ENCODE data around the gene LPAR2.

The LPAR2 gene

DNA sequence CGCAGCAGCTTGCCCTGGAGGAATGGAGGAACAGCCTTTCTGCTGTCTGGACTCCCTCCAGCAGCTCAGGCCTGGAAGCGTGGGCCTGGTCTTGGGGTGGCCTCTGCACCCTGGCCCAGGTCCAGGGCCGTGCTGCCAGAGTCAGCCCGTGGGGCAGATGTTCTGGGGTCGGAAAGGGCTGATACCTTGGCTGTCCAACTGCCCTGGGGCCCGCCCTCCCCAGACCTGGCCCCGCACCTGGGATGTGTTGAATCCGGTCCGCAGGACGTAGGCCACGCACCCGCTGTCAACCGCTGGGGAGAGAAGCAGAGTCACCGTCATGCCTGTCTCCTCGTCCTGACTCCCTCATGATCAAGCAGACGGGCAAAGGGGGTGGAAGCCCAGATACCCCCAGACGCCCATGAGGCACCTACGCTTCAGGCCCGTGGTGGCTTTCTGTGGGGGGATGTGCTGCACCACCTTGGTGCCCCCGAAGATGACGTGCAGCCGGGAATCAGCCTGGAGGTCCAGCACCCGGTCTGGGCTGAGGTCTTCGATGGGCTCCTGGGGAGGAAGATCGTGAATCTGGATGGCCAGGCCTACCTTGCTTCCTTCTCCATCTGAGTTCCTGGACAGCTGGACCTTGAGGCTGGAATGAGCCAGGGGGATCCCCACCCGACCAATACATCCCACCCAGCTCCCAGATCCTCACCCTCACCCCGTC lies 27.8 kb upstream of the LPAR2 start:
- no peak overlapping the region for H3K27ac ChIP-seq (replicated peaks; ENCODE audit: low read length)
- no peaks in the 10 kb centered on the region for H3K4me1 ChIP-seq (ENCODE audit: control insufficient read depth in 2 of 2, insufficient read depth in 1 of 2, low read depth in 1 of 2, low read length in 2 of 2)
- WGBS, 2 donors (ENCODE audit: extremely low coverage in 2 of 2, insufficient read length in 2 of 2, insufficient replicate concordance in 1 of 2) = no CpG with 5 or more reads among the region's 27 CpGs
- no peak overlapping the region for H2AFZ ChIP-seq (ENCODE audit: low read length)
- H3K27me3 ChIP-seq (ENCODE audit: control insufficient read depth in 3 of 3, insufficient read depth in 3 of 3, low read depth in 1 of 3, low read length in 3 of 3) = no peaks in the 10 kb centered on the region
- H3K18ac ChIP-seq (ENCODE audit: low read length) = no peak overlapping the region
- no peak overlapping the region for H3K4me2 ChIP-seq (ENCODE audit: insufficient read depth, low read length, poor library complexity, severe bottlenecking)
- no peak overlapping the region for H2AK5ac ChIP-seq (ENCODE audit: low read depth, low read length)
- no peak overlapping the region for H2BK120ac ChIP-seq (ENCODE audit: low read depth, low read length)
- no peak overlapping the region for H2BK15ac ChIP-seq (ENCODE audit: low read length)
- no peak overlapping the region for H4K8ac ChIP-seq (ENCODE audit: low read depth, low read length)
- H3K4ac ChIP-seq (ENCODE audit: low read length) = no peak overlapping the region
- H3K36me3 ChIP-seq (replicated peaks in 1 of 2; ENCODE audit: control insufficient read depth in 2 of 2, insufficient read depth in 2 of 2, low read length in 2 of 2) = peaks cover 77 to 93% of the 10 kb centered on the region in 2 donors
- no peaks in the 10 kb centered on the region for H3K9me3 ChIP-seq (replicated peaks in 1 of 2; ENCODE audit: control insufficient read depth in 2 of 2, insufficient read depth in 1 of 2, low read depth in 1 of 2, low read length in 2 of 2)
- H2BK12ac ChIP-seq (ENCODE audit: low read length) = no peak overlapping the region
- peak overlapping the region; percentile 66 for H2BK5ac ChIP-seq (ENCODE audit: low read length)
- no peak overlapping the region for H3K14ac ChIP-seq (ENCODE audit: low read length)
- H3K9ac ChIP-seq (ENCODE audit: low read depth, low read length, poor library complexity) = no peak overlapping the region
- H3K23ac ChIP-seq (ENCODE audit: low read depth, low read length, poor library complexity) = no peak overlapping the region
- no peak for DNase-seq (ENCODE audit: low spot score)
- no peak overlapping the region for H3K4me3 ChIP-seq (ENCODE audit: low read length in 2 of 2)
- peaks cover 15% of the 10 kb centered on the region for H3K79me1 ChIP-seq (ENCODE audit: low read depth, low read length)
- no peak overlapping the region for H4K91ac ChIP-seq (ENCODE audit: low read depth, low read length, poor library complexity)

DNA sequence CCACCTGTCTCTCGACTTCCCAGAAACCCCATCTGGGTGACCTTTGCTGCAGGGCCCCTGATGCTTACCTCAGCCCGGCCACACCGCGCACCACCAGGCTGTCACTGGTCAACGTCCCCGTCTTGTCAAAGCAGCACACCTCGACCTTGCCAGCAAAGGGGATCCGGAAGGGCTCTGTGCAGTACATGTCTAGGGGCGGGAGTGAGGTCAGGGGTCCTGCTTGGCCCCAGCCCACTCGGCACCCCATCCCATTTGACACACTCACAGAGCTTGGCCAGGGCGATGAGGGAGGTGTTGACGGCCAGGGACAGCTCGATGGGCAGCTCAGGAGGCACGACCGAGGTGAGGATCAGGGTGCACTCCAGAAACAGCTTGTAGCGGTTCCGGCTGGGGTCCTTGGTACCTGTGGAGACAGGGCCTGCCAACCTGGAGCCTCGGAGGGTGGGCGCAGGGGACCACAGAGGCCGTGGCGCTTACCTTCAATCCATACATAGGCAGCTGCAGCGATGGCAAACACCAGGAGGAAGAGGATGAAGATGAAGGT lies 27.1 kb upstream of the LPAR2 start:
- Histone ChIP-seq H2BK12ac (ENCODE audit: low read length) (no peak overlapping the region), H4K91ac (ENCODE audit: low read depth, low read length, poor library complexity) (no peak overlapping the region), H3K4me1 (ENCODE audit: control insufficient read depth in 2 of 2, insufficient read depth in 1 of 2, low read depth in 1 of 2, low read length in 2 of 2) (no peaks in the 10 kb centered on the region), H2AFZ (ENCODE audit: low read length) (no peak overlapping the region), H2BK15ac (ENCODE audit: low read length) (no peak overlapping the region), H3K36me3 (replicated peaks in 1 of 2; ENCODE audit: control insufficient read depth in 2 of 2, insufficient read depth in 2 of 2, low read length in 2 of 2) (peaks cover 81 to 99% of the 10 kb centered on the region in 2 donors), H3K27ac (replicated peaks; ENCODE audit: low read length) (no peak overlapping the region), H3K4ac (ENCODE audit: low read length) (no peak overlapping the region), H2BK120ac (ENCODE audit: low read depth, low read length) (no peak overlapping the region), H3K23ac (ENCODE audit: low read depth, low read length, poor library complexity) (no peak overlapping the region), H3K18ac (ENCODE audit: low read length) (no peak overlapping the region), H3K27me3 (ENCODE audit: control insufficient read depth in 3 of 3, insufficient read depth in 3 of 3, low read depth in 1 of 3, low read length in 3 of 3) (no peaks in the 10 kb centered on the region), H4K8ac (ENCODE audit: low read depth, low read length) (no peak overlapping the region), H3K79me1 (ENCODE audit: low read depth, low read length) (peaks cover 15% of the 10 kb centered on the region), H2BK5ac (ENCODE audit: low read length) (peak overlapping the region; percentile 66), H3K9ac (ENCODE audit: low read depth, low read length, poor library complexity) (no peak overlapping the region), H3K14ac (ENCODE audit: low read length) (no peak overlapping the region), H2AK5ac (ENCODE audit: low read depth, low read length) (no peak overlapping the region), H3K4me3 (ENCODE audit: low read length in 2 of 2) (peak overlapping the region in 1 of 2 donors; percentile 36), H3K4me2 (ENCODE audit: insufficient read depth, low read length, poor library complexity, severe bottlenecking) (no peak overlapping the region), H3K9me3 (replicated peaks in 1 of 2; ENCODE audit: control insufficient read depth in 2 of 2, insufficient read depth in 1 of 2, low read depth in 1 of 2, low read length in 2 of 2) (no peaks in the 10 kb centered on the region)
- DNase-seq (ENCODE audit: low spot score) = no peak
- no CpG with 5 or more reads among the region's 22 CpGs for WGBS, 2 donors (ENCODE audit: extremely low coverage in 2 of 2, insufficient read length in 2 of 2, insufficient replicate concordance in 1 of 2)

DNA sequence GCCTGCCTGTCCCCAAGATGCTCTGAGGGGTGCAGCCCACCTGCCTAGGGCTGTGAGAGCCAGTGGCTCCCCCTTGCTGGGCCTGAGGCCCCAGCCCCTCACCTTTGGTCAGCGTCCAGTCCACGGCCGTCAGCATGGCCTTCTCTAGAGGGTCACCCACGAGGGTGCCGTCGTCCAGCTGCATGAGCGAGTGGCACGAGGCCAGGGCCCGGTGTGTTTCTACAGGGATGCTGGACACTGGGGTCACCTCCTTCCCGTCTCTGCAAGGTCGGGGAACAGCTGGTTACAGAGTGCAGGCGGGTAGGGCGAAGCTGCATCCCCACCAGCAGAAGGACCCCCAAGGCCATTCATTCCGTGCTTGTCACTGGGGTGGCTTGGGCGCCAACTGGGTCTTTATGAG lies 26.4 kb upstream of the LPAR2 start:
- Histone ChIP-seq H3K4me1 (ENCODE audit: control insufficient read depth in 2 of 2, insufficient read depth in 1 of 2, low read depth in 1 of 2, low read length in 2 of 2) (no peaks in the 10 kb centered on the region), H2AFZ (ENCODE audit: low read length) (no peak overlapping the region), H3K79me1 (ENCODE audit: low read depth, low read length) (peaks cover 17% of the 10 kb centered on the region), H3K14ac (ENCODE audit: low read length) (no peak overlapping the region), H2BK12ac (ENCODE audit: low read length) (no peak overlapping the region), H3K27me3 (ENCODE audit: control insufficient read depth in 3 of 3, insufficient read depth in 3 of 3, low read depth in 1 of 3, low read length in 3 of 3) (no peaks in the 10 kb centered on the region), H3K9ac (ENCODE audit: low read depth, low read length, poor library complexity) (no peak overlapping the region), H3K18ac (ENCODE audit: low read length) (no peak overlapping the region), H4K91ac (ENCODE audit: low read depth, low read length, poor library complexity) (no peak overlapping the region), H3K23ac (ENCODE audit: low read depth, low read length, poor library complexity) (peak overlapping the region; percentile 20), H3K36me3 (replicated peaks in 1 of 2; ENCODE audit: control insufficient read depth in 2 of 2, insufficient read depth in 2 of 2, low read length in 2 of 2) (peaks cover 79 to 99% of the 10 kb centered on the region in 2 donors), H3K4me3 (ENCODE audit: low read length in 2 of 2) (no peak overlapping the region), H2AK5ac (ENCODE audit: low read depth, low read length) (no peak overlapping the region), H2BK5ac (ENCODE audit: low read length) (no peak overlapping the region), H3K27ac (replicated peaks; ENCODE audit: low read length) (no peak overlapping the region), H3K4me2 (ENCODE audit: insufficient read depth, low read length, poor library complexity, severe bottlenecking) (no peak overlapping the region), H2BK120ac (ENCODE audit: low read depth, low read length) (no peak overlapping the region), H3K9me3 (replicated peaks in 1 of 2; ENCODE audit: control insufficient read depth in 2 of 2, insufficient read depth in 1 of 2, low read depth in 1 of 2, low read length in 2 of 2) (no peaks in the 10 kb centered on the region), H3K4ac (ENCODE audit: low read length) (no peak overlapping the region), H4K8ac (ENCODE audit: low read depth, low read length) (no peak overlapping the region), H2BK15ac (ENCODE audit: low read length) (no peak overlapping the region)
- no CpG with 5 or more reads among the region's 15 CpGs for WGBS, 2 donors (ENCODE audit: extremely low coverage in 2 of 2, insufficient read length in 2 of 2, insufficient replicate concordance in 1 of 2)
- DNase-seq (ENCODE audit: low spot score) = no peak

DNA sequence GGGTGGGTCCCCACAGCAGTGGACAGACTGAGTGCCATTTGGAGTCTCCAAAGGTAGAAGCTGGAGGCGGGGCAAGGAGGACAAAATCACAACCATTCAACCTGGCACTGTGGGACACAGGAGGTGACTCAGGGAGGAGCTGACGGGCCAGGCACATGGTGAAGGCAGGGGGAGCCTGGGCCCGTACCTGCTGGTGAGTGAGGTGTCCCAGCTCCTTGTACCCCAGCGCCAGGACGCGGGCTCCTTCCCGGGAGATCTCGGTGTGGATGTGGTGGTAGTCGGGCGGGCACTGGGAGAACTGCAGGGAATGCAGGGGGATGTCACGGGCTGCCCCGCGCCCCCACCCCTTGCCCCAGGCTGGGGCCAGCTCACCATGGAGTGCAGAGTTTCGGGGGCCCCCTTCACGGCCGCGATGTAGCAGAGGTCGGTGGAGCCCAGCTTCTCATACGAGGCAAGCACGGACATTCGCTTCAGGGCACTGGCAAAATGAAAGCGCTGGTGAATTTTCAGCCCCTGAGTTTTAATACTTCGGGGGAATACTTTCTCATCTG lies 25.7 kb upstream of the LPAR2 start:
- no peak overlapping the region for H2BK12ac ChIP-seq (ENCODE audit: low read length)
- no peak overlapping the region for H4K91ac ChIP-seq (ENCODE audit: low read depth, low read length, poor library complexity)
- no peak overlapping the region for H3K4ac ChIP-seq (ENCODE audit: low read length)
- no peak overlapping the region for H2BK15ac ChIP-seq (ENCODE audit: low read length)
- no peak overlapping the region for H3K27ac ChIP-seq (replicated peaks; ENCODE audit: low read length)
- no peak for DNase-seq (ENCODE audit: low spot score)
- H2AFZ ChIP-seq (ENCODE audit: low read length) = no peak overlapping the region
- H3K4me3 ChIP-seq (ENCODE audit: low read length in 2 of 2) = no peak overlapping the region
- H2AK5ac ChIP-seq (ENCODE audit: low read depth, low read length) = no peak overlapping the region
- WGBS, 2 donors (ENCODE audit: extremely low coverage in 2 of 2, insufficient read length in 2 of 2, insufficient replicate concordance in 1 of 2) = no CpG with 5 or more reads among the region's 23 CpGs
- H3K36me3 ChIP-seq (replicated peaks in 1 of 2; ENCODE audit: control insufficient read depth in 2 of 2, insufficient read depth in 2 of 2, low read length in 2 of 2) = peaks cover 80 to 97% of the 10 kb centered on the region in 2 donors
- H3K23ac ChIP-seq (ENCODE audit: low read depth, low read length, poor library complexity) = no peak overlapping the region
- H3K9ac ChIP-seq (ENCODE audit: low read depth, low read length, poor library complexity) = peak overlapping the region; percentile 44
- H4K8ac ChIP-seq (ENCODE audit: low read depth, low read length) = no peak overlapping the region
- no peak overlapping the region for H2BK120ac ChIP-seq (ENCODE audit: low read depth, low read length)
- peaks cover 18% of the 10 kb centered on the region for H3K79me1 ChIP-seq (ENCODE audit: low read depth, low read length)
- no peaks in the 10 kb centered on the region for H3K27me3 ChIP-seq (ENCODE audit: control insufficient read depth in 3 of 3, insufficient read depth in 3 of 3, low read depth in 1 of 3, low read length in 3 of 3)
- H3K14ac ChIP-seq (ENCODE audit: low read length) = no peak overlapping the region
- H3K4me1 ChIP-seq (ENCODE audit: control insufficient read depth in 2 of 2, insufficient read depth in 1 of 2, low read depth in 1 of 2, low read length in 2 of 2) = no peaks in the 10 kb centered on the region
- H3K4me2 ChIP-seq (ENCODE audit: insufficient read depth, low read length, poor library complexity, severe bottlenecking) = no peak overlapping the region
- no peak overlapping the region for H2BK5ac ChIP-seq (ENCODE audit: low read length)
- no peak overlapping the region for H3K18ac ChIP-seq (ENCODE audit: low read length)
- H3K9me3 ChIP-seq (replicated peaks in 1 of 2; ENCODE audit: control insufficient read depth in 2 of 2, insufficient read depth in 1 of 2, low read depth in 1 of 2, low read length in 2 of 2) = no peaks in the 10 kb centered on the region
